Stimulated activated CD4-positive, alpha-beta T cell treated with anti-CD3 and anti-CD28 coated beads, Interleukin-2, amount 100 ng/mL, for 24 hours (primary cell): Measurements from ENCODE around the gene MORF4L1.
A peak's percentile ranks its signal among the peaks of the same experiment; 100 is the strongest.
"Not testable (repeated sequence)": the region's sequence is repeated elsewhere in the genome, so short reads cannot be mapped to it uniquely, and the experiment has no call there.

Experiments used
- DNase-seq, 2 donors: peaks; one replicate each; pipeline ENCODE4 v3.0.0-alpha.2; 2020

The MORF4L1 gene

DNA sequence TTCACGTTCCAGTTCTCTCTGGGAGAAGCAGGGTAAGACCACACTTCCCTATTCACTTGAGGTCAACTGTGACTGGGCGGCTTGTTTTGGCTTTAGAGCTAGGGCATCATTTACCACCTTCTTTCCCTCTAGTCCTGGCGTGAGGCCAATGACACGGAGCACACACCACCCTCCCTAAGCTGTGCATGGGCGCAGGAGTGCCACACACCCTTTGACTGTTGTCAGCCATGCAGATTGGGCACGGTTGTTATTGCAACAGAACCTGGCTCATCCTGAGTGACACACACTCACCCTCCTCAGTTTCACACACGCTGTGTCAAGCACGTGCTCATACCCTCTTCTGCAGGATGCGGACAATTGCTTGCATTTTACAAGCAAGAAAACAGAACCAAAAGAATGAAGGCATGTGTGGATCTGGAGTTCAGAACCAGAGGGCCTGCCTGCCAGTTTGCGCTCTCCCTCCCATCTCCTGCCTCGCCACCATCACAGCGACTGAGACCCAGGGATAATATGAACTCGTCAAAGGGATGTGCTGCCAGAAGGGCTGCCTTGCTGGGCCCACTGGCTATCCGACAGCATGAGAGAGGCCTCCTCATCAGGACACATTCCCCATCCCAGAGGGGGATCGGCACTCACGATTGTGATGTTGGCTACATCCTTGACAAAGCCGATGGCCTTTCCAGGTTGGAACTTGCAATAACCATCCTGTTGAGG, 54.5 kb downstream of the MORF4L1 start:
- no peak for DNase-seq

DNA sequence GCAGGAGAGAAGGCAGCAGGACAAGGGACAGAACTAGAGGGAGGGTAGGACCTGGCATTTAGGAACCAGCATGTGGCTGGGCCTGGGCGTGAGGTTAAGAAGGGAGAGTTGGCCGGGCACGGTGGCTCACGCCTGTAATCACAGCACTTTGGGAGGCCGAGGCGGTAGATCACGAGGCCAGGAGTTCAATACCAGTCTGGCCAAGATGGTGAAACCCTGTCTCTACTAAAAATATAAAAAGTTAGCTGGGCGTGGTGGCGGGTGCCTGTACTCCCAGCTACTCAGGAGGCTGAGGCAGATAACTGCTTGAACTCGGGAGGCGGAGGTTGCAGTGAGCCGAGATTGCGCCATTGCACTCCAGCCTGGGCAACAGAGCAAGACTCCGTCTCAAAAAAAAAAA, 55.5 kb downstream of the MORF4L1 start:
- DNase-seq: not testable (repeated sequence)

DNA sequence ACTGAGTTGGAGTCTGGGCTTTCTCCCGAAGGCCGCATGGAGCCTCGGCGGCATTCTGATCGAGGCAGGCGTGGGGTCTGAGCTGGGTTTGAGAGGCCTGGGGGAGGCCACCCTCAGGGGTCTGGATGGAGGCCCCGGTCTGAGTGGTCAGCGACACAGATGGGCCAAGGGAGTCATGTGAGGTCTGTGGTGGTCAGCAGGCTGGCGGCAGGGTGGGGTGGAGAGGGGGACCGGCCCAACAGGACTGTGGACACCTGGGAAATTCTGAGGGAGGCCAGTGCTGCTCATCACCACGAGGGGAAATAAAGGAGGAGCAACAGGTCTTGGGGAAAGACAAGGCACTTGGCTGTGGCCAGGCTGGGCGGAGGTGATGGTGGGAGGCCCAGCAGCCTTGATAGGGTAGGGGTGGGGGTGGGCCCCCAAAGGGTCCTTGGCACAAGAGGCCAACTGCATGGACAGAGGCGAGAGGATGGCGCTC, 56.0 kb downstream of the MORF4L1 start:
- DNase-seq: no peak

DNA sequence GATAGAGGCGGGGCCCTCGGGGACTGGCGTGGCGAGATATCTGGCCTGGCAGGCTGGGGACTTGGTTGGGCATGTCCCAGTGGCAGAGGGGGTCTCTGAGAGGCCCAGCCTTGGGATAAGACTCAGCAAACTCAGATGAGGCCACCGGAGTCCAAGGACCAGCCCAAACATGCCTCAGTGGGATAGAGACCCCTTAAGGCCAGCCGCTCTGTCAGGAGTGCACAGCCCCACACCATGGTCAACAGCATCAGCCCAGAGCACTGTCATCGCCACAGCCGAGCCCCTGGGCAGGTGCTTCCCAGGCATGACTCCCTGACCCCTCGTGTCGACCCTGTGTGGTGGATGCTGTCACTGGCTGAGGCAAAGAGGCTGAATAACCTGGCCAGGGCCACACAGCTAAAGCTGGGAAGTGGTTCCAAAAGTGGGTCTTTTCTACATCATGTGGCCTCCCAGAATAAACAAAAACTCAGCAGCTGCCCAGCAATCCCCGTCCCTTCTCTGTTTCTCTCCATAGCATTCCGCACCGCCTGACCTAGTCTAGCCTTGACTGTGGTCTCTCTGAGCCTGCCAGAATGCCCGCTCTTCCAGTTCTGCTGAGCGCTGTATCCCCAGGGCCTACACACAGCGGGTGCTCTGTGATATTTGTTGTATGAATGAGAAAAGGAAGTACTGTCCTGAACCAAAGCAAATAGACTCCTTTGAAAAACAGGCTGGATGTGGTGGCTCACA, 57.0 kb downstream of the MORF4L1 start:
- DNase-seq: no peak

DNA sequence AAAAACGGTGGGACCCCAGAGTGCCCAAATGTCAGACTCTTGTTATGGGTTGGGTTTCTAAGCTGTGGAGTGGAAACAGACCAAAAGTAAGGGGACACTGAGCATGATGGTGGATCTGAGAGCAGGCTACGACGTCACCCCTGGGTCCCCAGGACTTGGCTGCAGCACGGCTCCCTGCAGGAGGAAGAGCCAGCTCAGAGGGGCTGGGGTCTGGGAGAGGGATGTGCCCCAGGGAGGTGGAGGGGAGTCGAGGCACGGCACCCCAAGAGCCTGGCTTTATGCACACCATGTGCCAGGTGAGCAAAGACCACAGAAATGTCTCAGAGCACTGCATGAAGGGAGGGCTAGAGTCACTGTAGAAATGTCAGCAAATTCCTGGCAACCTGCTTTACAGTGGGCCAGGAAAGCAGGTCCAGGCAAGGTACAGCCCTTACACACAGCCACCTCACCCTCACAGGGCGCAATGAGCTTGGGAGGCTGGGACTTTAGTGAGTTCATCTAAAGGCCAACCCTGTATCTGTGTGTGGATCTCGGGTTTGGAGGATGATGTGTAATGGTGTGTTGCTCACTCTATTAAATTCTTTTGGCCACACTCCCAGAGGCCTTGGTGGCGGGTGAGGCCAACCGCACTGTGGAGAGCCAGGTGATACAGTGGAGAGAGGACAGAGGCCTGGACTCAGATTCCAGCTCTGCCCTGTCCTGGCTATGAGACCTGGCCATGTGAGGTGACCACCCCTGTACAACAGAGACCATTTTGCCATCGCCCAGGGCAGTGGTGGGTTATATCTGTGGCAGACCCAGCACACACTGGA, 58.1 kb downstream of the MORF4L1 start:
- DNase-seq: no peak

DNA sequence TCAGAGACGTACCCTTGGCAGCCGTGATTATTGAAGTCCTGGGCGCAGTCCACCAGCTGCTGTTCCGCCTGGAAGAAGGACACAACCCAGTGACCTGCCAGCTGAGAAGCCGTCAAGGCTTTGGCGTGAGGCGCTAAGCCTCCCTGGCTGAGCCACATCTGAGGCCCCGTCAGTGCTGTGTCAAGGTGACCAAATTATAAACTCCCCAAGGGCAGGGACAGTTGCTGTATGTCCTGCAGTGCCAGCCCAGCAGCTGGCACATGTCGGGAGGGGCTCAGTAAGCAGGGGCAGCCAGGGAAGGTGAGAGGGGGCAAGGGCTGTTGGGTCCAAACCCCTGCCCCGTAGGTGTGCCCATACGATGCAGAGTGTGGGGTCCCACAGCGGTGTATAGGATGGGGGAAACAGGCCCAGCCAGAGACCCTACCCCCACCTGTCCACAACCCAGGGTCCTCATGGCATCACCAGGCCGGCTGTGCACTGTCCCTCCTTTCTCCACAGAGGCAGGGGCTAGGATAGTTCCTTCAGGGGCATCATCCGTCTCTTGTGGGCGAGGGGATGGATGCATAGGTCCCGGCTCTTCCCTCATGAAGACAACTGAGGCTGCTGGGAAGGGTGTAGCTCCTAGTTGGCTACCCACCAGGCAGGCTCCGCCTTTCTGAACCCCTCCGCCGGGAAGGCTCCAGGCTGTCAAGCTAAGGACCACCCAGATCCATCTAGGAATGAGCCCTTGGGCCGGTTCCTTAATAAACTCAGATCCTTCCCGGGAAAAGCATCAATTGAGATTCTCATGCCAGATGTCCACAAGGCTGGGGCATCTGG, 59.0 kb downstream of the MORF4L1 start:
- DNase-seq: no peak

DNA sequence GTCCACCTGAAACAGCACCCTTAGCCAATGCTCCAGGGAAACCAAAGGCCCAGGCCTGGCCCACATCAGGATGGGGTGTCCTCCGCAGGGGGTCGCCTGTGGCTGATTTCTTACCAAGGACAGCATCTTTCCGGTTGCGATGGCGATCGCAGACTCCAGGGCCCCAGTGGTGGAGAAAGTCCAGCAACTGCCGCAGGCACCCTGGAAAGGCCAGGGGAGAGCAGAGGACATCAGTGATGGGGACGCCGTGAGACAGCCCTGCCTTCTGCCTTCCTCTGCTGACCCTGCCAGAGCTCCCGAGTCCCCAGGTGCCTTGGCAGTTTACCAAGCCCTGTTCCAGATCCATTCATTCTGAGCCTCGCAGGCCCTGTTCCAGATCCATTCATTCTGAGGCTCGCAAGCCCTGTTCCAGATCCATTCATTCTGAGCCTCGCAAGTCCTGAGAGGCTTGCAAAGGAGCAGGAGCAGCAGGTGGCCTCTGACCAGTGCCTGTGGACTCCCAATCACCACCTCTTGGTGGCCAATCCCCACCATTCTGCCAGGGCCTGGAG, 59.6 kb downstream of the MORF4L1 start:
- no peak for DNase-seq

DNA sequence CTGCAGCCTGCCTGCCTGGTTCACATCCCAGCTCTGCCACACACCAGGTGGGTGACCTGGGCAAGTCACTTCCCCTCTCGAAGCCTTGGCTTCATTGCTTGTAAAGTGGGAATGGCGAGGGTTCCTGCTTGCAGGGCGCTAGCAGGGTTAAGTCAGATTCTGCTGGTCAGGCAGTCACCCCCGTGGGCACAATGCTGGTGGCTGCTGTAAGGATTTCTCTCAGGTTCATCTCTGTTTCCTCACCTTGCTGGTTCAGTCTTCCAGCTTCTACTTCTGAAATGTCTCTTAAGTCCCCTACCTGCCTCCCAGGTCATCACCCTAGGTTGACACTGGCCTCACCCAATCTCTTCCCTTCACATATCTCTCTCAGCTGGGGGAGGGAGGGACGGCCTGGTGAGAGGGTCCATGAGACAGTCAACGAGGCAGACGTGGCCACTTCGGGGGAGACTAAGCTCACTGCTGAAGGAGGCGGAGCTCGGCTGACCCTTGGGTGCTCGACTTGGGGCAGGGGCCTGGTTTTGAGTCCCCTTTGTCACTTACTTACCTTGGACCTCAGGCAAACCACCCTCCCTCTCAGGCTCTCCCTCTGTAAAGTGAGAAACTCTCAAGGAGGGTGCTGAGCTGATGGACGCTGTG, 60.6 kb downstream of the MORF4L1 start:
- DNase-seq: no peak

DNA sequence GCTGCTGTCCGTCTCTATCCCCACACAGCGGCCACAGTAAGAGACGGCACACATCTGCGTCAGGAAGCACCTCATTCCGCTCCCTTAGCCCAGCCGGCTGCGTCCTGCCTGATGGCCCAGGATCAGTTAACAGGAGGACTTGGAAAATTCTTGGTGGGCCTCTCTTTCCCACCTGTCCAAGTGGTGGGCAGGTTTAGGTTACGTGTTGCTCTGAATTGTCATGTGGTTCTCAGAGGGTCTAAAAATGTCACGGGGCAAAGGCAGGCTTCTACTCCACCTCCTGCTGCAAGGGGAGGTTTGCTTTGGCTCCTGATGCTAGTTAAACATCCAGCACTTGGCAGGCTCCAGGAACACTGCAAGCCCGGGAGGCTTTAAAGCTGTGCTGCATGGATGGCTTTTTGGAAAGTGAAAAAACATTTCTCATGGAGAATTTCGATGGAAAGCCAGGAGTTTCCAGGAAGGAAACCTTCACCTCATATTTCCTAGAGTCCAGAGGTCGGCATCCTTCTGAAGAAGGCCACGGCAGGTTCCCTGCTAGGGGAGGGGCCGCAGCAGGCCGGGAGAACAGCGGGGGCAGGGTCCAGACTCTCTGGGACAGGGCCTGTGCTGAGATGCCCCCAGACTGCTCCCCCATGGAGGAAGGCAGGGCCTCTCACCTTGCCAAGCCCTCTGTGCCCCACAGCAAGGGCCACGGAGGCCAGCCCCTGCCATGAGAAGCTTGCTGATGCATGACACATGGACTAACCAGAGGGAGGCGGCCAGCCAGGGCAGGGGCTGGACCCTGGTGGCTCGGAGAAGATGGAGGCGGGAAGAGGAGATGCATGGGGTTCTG, 61.3 kb downstream of the MORF4L1 start:
- no peak for DNase-seq

DNA sequence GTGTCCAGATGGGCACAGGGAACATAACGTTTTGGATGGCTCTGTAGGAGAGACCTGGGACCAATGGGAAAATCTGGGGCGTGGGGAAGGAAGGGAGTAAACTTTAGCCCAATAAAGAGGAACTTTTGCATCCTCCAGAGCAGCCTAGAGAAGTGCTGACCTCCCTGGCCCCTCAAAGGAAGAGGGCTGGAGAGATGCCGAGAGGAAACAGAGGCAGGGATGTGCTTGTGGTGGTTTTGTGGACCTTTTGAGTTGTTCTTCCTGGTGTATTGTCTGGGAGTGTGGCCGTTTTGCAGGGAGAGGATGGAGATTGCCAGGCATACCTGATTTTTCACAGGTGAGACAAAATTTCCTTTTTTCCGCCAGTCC, 61.9 kb downstream of the MORF4L1 start:
- no peak for DNase-seq

DNA sequence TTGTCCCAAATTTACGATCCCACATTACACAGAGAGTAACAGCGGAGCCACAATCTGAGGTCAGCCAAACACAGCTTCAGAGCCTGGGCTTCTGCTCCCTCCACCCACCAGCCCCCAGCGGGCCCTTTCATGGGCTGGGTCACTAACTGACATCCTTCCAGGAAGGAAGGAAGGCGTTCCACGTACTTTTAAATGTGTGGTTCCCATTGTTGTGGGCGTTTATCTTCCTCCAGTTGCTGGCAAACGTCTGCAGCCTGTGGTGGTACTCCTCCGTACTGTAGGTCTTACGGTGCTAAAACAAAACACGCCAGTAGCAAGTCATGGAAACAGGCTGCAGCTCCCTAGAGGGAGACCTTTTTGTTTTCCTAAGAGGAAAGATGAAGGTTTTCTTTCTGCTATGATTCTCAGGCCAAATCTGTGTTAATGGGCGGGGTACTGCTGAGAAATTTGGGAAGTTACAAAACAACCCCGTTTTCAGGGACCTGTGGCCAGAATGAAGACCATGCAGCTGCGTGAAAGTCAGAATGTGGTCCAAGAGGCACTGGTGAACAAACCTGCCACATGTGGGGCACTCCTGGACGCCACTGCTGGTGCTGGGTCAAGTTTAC, 64.5 kb downstream of the MORF4L1 start:
- no peak for DNase-seq

DNA sequence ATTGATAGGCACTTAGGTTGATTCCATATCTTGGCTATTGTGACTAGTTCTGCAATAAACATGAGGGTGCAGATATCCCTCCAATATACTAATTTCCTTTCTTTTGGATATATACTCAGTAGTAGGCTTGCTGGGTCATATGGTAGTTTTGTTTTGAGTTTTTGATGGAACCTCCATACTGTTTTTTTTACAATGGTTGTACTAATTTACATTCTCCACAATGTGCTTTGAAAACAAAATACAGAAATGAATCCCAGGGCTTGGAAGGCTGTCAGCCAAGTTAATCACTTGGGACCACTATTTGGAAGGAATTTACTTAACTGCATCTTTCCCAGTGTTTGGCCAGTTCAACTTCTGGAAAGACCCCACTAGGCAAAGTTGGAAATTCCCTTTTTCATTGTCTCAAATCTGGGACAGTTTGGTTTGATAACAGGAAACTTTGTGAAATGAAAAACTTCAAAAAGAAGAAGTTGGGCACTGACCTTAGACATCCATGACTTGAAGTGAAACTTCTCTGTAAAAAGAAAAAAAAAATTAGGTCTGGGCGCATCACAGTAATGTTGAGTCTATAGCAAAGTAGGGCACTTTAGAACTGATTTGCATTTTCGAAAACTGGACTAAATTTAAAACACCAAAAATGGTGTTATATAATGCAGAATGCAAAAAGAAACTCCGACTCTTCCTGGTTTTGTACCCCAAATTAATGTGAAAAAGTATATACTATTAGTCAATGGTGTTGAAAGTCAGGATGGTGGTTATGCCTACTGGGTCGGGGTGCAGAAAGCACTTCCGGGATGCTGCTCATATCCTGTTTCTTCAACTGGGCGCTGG, 66.2 kb downstream of the MORF4L1 start:
- no peak for DNase-seq

DNA sequence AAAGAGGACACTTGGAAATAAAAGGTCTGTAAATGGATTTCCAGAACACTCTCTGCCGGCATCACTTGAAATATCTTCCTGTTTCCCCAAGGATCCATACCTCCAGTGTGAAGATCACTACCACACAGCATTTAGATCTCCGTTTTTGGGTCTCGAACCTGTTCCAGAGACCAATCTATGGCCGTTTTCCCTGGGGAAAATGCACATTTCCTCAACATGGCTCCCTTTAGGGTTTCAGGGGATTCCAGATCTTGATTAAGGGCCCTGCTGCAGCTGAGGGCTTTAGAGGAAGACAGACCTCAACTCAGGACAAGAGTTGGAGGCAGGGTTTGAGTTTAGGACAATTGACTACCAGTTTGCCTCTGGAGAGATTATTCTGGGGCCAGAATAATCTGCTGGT, 70.1 kb downstream of the MORF4L1 start:
- no peak for DNase-seq

DNA sequence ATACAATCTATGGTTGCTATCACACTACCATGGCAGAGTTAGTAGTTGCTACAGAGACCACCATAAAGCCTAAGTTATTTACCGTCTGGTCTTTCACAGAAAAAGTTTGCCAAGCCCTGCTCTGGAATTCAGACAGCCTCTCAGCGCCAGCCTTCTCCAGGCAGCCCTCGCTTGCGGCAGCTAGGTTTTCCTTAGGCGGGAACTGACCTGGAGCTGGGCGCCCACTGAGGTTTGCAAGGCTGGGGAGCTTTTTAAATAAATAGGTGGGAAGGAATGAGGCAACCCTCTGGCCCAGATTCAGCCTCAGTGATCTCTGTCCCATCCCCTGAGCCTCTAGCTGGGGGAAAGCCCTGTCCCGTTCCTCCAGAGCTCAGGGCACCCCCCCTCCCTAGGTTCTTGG, 71.0 kb downstream of the MORF4L1 start:
- no peak for DNase-seq

DNA sequence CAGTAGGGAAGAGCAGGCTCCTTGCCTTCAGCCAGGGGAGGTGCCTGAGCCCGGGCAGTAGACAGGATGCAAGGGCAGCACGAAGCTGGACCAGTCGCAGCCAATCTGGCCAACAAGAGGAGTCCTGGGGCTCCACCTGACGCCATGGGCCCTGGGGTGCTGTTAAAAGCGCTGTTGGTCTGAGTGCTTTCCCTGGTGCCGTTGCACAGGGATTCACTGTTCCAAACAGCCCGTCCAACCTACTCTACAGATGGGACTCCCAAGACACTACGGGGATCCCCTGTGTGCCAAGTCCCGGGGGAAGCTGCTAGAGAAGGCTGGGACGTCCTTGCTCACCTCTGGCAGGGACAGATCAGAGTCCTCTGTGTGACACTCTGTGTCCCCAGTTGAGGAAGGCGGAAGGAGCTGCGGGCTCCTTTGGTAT, 71.5 kb downstream of the MORF4L1 start:
- no peak for DNase-seq

DNA sequence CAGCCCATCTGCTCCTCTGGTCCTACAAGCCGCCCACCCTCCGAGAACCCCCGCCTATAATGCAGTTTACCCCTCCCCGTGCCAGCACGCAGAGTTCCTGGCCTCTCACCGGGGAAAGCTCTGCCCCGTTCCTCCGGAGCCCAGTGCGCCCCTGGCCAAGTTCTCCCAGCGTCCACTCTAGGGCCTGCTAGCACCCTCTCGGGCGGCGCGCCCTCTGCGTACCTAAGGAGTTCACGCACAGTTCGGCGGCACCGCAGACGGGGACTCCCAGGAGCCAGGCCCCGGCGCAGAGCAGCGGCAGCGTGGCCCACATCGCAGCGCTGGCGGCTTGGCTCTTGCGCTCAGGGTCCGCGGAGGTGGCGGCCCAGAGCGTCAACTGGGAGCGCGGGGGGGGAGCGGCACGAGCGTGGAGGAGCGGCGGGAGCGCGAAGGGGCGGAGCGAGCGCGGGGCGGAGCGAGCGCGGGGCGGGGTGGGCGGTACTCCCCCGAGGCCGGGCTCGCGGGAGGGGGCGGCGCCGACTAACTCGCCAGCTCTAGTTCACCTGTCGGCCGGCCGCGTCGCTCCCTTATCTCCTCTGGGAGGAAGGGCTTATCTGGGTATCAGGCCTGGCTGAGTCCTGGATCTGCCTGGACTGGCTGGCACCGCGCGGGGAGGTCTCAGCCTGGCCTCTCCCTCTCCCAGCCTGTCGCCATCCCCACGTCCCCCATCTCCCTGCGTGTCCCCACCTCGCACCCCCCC, 72.1 kb downstream of the MORF4L1 start, which contains the start of gene CTSH:
Gene CTSH, minus strand, starts transcription at position 378 of the 739 bp plus-strand sequence. Its CDS starts 65 bp downstream, at position 313.
- DNase-seq: peak; percentile 74 to 82

DNA sequence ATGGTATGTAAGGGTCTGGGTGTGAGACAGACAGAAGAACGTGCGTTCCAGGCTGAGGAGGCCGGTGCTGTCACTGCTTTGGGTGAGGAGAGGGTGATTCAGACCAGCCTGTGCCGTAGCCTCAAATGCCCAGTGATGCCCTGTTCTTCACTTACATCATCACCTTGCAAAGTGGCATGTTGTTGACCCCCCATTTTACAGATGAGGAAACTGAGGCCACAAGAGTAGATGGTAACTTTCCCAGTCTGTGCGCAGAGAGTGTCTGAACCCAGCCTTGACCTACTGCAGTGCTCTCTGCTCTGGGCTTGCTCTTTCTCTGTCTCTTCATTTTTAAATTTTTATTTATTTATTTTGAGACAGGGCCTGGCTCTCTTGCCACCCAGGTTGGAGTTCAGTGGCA, 73.8 kb downstream of the MORF4L1 start:
- no peak for DNase-seq

DNA sequence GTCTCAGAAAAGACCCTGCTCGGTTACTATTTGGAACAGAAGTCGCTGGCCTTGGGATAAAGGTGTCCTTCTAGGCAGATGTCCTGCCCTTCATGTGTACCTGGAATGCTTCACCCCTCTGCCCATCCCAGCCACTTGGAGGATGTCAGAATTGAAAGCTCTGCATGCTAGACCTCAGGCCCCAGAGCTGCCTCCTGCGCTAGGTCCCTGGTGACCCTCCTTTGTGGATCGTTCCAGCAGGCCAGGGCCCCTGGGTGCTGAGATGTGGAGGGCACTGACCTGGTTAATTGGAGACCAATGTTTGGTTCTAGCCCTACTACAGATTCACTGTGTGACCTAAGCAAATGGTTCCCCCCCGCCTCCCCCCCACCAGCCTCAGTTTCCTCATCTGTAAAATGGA, 74.8 kb downstream of the MORF4L1 start:
- DNase-seq: no peak
